C1 segment of cervical spinal cord (tissue), 14 donors: ENCODE results near the gene CFAP90.

Experiments used
- DNase-seq, 14 donors: peaks; one replicate each; lab custom pipeline; 2025; lab: John Stamatoyannopoulos, UW

Gene CFAP90

GRCh38 chr5:7868427-7868772 is 17.5 kb upstream of the CFAP90 start:
- no peak for DNase-seq

GRCh38 chr5:7867260-7867659 is 16.3 kb upstream of the CFAP90 start:
- DNase-seq: no peak

- DNase-seq: no peak
Measured at GRCh38 chr5:7866196-7866595, 15.3 kb upstream of the CFAP90 start.

GRCh38 chr5:7857926-7858632 is 7.1 kb upstream of the CFAP90 start:
- no peak for DNase-seq

- no peak for DNase-seq
Measured at GRCh38 chr5:7857361-7857760, 6.4 kb upstream of the CFAP90 start.

- peak in 4 of 14 donors; percentile 6 to 31 (median 22) for DNase-seq
Measured at GRCh38 chr5:7856855-7857254, 5.9 kb upstream of the CFAP90 start.

GRCh38 chr5:7855611-7856010 is 4.7 kb upstream of the CFAP90 start:
- DNase-seq: no peak

GRCh38 chr5:7852988-7853387 is 2.1 kb upstream of the CFAP90 start:
- DNase-seq: no peak

- no peak for DNase-seq
Measured at GRCh38 chr5:7852542-7852941, 1.6 kb upstream of the CFAP90 start.

- DNase-seq: no peak
Measured at GRCh38 chr5:7851617-7852289, 820 bp upstream of the CFAP90 start.

- no peak for DNase-seq
Measured at GRCh38 chr5:7851240-7851592, 283 bp upstream of the CFAP90 start.

- DNase-seq: no peak
Measured at GRCh38 chr5:7849681-7850394, 1.1 kb downstream of the CFAP90 start.

- no peak for DNase-seq
Measured at GRCh38 chr5:7848296-7848695, 2.6 kb downstream of the CFAP90 start.

GRCh38 chr5:7846327-7846726 is 4.6 kb downstream of the CFAP90 start:
- DNase-seq: no peak

- DNase-seq: no peak
Measured at GRCh38 chr5:7845557-7845956, 5.4 kb downstream of the CFAP90 start.

GRCh38 chr5:7844901-7845300 is 6.0 kb downstream of the CFAP90 start:
- no peak for DNase-seq

- DNase-seq: no peak
Measured at GRCh38 chr5:7842531-7842930, 8.4 kb downstream of the CFAP90 start.

- DNase-seq: no peak
Measured at GRCh38 chr5:7837403-7837802, 13.5 kb downstream of the CFAP90 start.

GRCh38 chr5:7834982-7835381 is 16.0 kb downstream of the CFAP90 start:
- no peak for DNase-seq

- no peak for DNase-seq
Measured at GRCh38 chr5:7828269-7828668, 22.7 kb downstream of the CFAP90 start.

GRCh38 chr5:7827610-7828009 is 23.3 kb downstream of the CFAP90 start:
- DNase-seq: no peak

GRCh38 chr5:7825630-7826029 is 25.3 kb downstream of the CFAP90 start:
- no peak for DNase-seq

- no peak for DNase-seq
Measured at GRCh38 chr5:7824995-7825394, 25.9 kb downstream of the CFAP90 start.
